Stimulated activated naive CD8-positive, alpha-beta T cell treated with anti-CD3 and anti-CD28 coated beads, Interleukin-15, amount 100 ng/mL, for 72 hours (primary cell): ENCODE results near the gene PTGS1.
A peak's percentile ranks its signal among the peaks of the same experiment; 100 is the strongest.
"Not testable (repeated sequence)": the region's sequence is repeated elsewhere in the genome, so short reads cannot be mapped to it uniquely, and the experiment has no call there.

ENCODE experiments used
- ATAC-seq: fragments of 150-1000 bp; cut with Tn5 transposase; 2 replicates; pipeline ENCODE4 v1.10.0; 2021; ENCODE audit warnings: mild to moderate bottlenecking, moderate library complexity
- DNase-seq, 2 donors: peaks; one replicate each; pipeline ENCODE4 v3.0.0; 2021 to 2022
- H3K27ac Mint-ChIP-seq, 2 donors: one replicate each; pipeline ENCODE4 v1.8.0; 2022; ENCODE audit warnings: mild to moderate bottlenecking in 2 of 2, mixed read lengths in 2 of 2, moderate library complexity in 2 of 2
- H3K27me3 Mint-ChIP-seq: one replicate; pipeline ENCODE4 v1.8.0; 2022; ENCODE audit warnings: mixed read lengths
- H3K4me1 Mint-ChIP-seq: one replicate; pipeline ENCODE4 v1.8.0; 2022; ENCODE audit warnings: mild to moderate bottlenecking, mixed read lengths
- H3K4me3 Mint-ChIP-seq, 2 donors: one replicate each; pipeline ENCODE4 v1.8.0; 2022; ENCODE audit warnings: mild to moderate bottlenecking in 2 of 2, mixed read lengths in 2 of 2, moderate library complexity in 1 of 2
- H3K9me3 Mint-ChIP-seq, 2 donors: one replicate each; pipeline ENCODE4 v1.8.0; 2022; ENCODE audit warnings: mixed read lengths in 2 of 2

Gene PTGS1

DNA sequence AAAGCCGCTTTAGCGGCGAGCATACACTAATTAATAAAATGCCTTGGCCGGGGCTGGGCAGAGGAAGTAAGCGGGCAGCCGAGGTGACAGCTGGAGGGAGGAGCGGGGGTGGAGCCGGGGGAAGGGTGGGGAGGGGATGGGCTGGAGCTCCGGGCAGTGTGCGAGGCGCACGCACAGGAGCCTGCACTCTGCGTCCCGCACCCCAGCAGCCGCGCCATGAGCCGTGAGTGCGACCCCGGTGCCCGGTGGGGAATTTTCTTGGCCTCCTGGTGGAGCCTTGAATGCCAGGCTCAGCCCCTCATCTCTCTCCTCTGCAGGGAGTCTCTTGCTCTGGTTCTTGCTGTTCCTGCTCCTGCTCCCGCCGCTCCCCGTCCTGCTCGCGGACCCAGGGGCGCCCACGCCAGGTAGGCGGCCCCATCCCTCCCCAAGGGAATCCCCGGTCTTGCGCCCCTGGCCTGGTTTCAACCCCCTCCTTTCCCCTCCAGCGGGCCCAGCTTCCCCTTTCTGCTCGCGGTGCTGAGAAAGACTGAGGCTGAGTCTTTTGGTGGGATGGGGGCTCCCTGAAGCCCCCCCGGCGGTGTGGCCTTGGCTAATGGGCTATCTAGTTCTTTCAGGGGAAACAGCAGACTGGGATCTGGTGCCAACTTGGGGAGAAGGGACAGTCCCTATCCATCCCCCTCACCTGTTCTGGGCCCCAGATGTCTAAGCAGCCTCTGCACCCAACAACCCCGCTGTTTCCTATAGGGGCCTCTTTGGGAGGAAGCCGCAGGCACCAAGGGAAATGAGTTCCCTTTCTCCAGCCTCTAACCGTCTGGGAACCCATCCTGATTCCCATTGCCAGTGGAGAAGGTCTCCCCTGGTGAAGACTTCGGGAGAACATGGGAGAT, at the start of gene PTGS1:
Gene PTGS1, plus strand, starts transcription at position 156 of the 887 bp plus-strand sequence. Its CDS starts 61 bp downstream, at position 217.
- Mint-ChIP-seq H3K9me3 (peaks cover 0 to 4% of the 10 kb centered on the region in 2 donors), H3K4me1 (peaks cover 14% of the 10 kb centered on the region), H3K27ac (no peak within 1 kb of the TSS), H3K4me3 (peak within 1 kb of the TSS; percentile 67 to 76), H3K27me3 (peaks cover 51% of the 10 kb centered on the region)
- ATAC-seq, result peak; percentile 73
- no peak for DNase-seq

- H3K4me1 Mint-ChIP-seq, result no peaks in the 10 kb centered on the region
Observed at GRCh38 chr9:122322553-122322952, 48.3 kb upstream of the PTGS1 start.

GRCh38 chr9:122324665-122325064, 46.2 kb upstream of the PTGS1 start:
- H3K4me3 Mint-ChIP-seq, H3K9me3 Mint-ChIP-seq, H3K27me3 Mint-ChIP-seq: not testable (repeated sequence)

More at GRCh38 chr9:122322553-122322952, 48.3 kb upstream of the PTGS1 start:
- Mint-ChIP-seq H3K27me3 (no peaks in the 10 kb centered on the region), H3K9me3 (no peaks in the 10 kb centered on the region), H3K27ac (peak overlapping the region; percentile 72 to 82), H3K4me3 (no peak overlapping the region)
- DNase-seq, result no peak
- no peak for ATAC-seq

GRCh38 chr9:122325124-122325523, 45.7 kb upstream of the PTGS1 start:
- Mint-ChIP-seq H3K27me3 (no peaks in the 10 kb centered on the region), H3K4me1 (no peaks in the 10 kb centered on the region), H3K27ac (no peak overlapping the region), H3K4me3 (no peak overlapping the region), H3K9me3 (no peaks in the 10 kb centered on the region)
- no peak for DNase-seq
- ATAC-seq, result peak; percentile 59

More at GRCh38 chr9:122324665-122325064, 46.2 kb upstream of the PTGS1 start:
- H3K4me1 Mint-ChIP-seq, H3K27ac Mint-ChIP-seq, DNase-seq, ATAC-seq: not testable (repeated sequence)

DNA sequence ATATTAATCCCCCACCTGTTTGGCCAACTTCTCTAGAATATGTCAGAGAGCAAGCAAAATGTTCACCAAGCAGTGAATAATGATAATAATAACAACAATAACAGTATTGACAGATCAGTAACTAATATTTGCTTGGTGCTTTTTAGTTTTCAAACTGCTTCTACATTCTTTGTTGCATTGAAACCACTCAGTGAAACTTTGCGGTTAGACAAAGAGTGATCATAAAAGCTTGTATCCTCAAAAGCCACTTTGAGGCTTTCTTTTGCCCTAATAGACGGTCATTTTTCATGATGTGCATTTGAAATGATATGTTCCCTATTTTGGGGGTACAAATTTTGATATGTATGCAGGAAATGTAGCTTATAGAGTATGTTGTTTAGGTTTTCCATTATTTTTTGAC, 43.6 kb upstream of the PTGS1 start:
- Mint-ChIP-seq H3K4me1 (no peaks in the 10 kb centered on the region), H3K27me3 (no peaks in the 10 kb centered on the region), H3K9me3 (no peaks in the 10 kb centered on the region), H3K4me3 (no peak overlapping the region), H3K27ac (no peak overlapping the region)
- no peak for DNase-seq
- ATAC-seq, result no peak

- no peaks in the 10 kb centered on the region for H3K9me3 Mint-ChIP-seq
- H3K27ac Mint-ChIP-seq, result no peak overlapping the region
- no peaks in the 10 kb centered on the region for H3K4me1 Mint-ChIP-seq
- ATAC-seq (no peak), DNase-seq (no peak)
- no peak overlapping the region for H3K4me3 Mint-ChIP-seq
- H3K27me3 Mint-ChIP-seq, result no peaks in the 10 kb centered on the region
Observed at GRCh38 chr9:122329597-122329996, 41.2 kb upstream of the PTGS1 start.

GRCh38 chr9:122330466-122330865, 40.4 kb upstream of the PTGS1 start:
- not testable (repeated sequence) for H3K4me1 Mint-ChIP-seq, H3K27me3 Mint-ChIP-seq, ATAC-seq, H3K4me3 Mint-ChIP-seq, DNase-seq, H3K27ac Mint-ChIP-seq, H3K9me3 Mint-ChIP-seq

DNA sequence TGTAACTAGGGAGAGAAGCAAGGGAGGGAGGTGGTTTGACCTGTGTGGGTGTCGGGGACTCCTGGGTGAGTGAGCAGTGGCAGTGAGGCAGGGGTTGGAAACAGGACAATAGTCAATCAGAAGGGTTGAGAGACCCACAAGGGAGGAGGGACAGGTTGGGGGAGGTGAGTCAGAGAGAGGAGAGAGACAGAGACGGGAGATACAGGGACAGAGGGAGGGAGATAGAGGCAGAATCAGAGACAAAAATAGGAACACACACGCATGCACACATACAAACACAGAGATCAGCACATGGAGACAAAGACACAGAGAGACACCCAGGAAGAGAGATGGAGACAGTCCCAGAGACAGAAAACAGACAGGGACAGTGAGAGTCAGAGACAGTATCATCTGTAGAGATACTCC, 39.3 kb upstream of the PTGS1 start:
- Mint-ChIP-seq H3K9me3 (no peaks in the 10 kb centered on the region), H3K4me3 (no peak overlapping the region), H3K27ac (peak overlapping the region in 1 of 2 donors; percentile 35), H3K4me1 (no peaks in the 10 kb centered on the region), H3K27me3 (no peaks in the 10 kb centered on the region)
- no peak for DNase-seq
- ATAC-seq, result peak; percentile 31

- Mint-ChIP-seq H3K4me1 (no peaks in the 10 kb centered on the region), H3K27ac (no peak overlapping the region), H3K4me3 (no peak overlapping the region), H3K27me3 (no peaks in the 10 kb centered on the region), H3K9me3 (no peaks in the 10 kb centered on the region)
- ATAC-seq (peak; percentile 35), DNase-seq (no peak)
Observed at GRCh38 chr9:122332083-122332482, 38.7 kb upstream of the PTGS1 start.

- peak overlapping the region in 1 of 2 donors; percentile 24 for H3K27ac Mint-ChIP-seq
- H3K4me1 Mint-ChIP-seq, result no peaks in the 10 kb centered on the region
- no peak overlapping the region for H3K4me3 Mint-ChIP-seq
Observed at GRCh38 chr9:122332644-122333043, 38.2 kb upstream of the PTGS1 start.

DNA sequence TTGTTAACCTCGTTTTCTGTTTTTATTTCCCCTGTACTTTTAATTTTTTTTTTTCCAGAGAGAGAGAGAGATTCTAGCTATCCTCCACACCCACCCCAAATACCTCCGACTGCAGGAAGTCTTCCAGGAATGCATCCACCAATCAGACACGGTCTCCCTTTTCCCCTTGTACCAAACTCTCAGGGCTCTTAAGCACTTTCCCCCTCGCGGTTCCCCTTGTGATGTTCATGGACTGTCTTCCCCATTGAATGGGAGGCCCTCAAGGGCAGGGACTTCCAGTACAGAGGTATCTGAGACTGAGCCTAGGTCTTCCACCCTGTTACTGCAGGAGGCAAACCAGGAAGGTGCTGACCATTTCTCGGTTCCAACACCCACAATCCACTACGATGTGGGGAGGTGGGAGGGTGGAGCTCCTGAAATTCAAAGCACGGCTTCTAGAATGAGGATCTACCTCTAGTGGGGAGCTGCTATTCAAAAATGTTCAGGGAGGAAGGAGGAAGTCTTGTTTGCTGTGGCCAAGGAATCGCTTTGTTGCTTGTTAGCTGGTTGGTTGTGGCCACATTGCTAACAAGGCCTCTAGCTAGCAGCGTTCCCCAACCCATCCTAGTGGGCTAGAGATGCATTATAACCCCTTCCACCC, 37.5 kb upstream of the PTGS1 start:
- Mint-ChIP-seq H3K27ac (no peak overlapping the region), H3K9me3 (no peaks in the 10 kb centered on the region), H3K4me3 (no peak overlapping the region), H3K4me1 (no peaks in the 10 kb centered on the region), H3K27me3 (peaks cover 6% of the 10 kb centered on the region)
- DNase-seq (no peak), ATAC-seq (no peak)

More at GRCh38 chr9:122332644-122333043, 38.2 kb upstream of the PTGS1 start:
- DNase-seq (no peak), ATAC-seq (no peak)
- no peaks in the 10 kb centered on the region for H3K9me3 Mint-ChIP-seq
- no peaks in the 10 kb centered on the region for H3K27me3 Mint-ChIP-seq

DNA sequence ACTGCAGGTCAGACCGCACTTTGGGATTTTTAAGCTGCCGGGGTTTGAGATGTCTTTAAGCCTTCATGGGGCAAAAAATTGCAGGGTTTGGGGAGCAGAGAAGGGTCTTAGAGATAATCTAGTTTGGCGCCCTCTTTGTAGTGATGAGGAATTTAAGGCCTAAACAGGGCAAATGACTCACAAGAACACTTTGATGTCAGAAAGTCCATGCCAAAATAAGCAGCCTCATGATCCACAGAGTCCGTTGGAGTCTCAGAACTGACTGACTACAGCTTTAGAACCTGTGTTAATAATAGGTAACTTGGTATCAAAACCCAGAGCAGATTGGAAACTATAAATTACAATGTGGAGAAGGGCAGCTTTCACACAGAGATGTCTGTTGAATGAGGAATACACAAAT, 35.9 kb upstream of the PTGS1 start:
- H3K9me3 Mint-ChIP-seq, result no peaks in the 10 kb centered on the region
- DNase-seq (no peak), ATAC-seq (no peak)
- no peak overlapping the region for H3K4me3 Mint-ChIP-seq
- no peak overlapping the region for H3K27ac Mint-ChIP-seq
- H3K27me3 Mint-ChIP-seq, result peaks cover 15% of the 10 kb centered on the region
- H3K4me1 Mint-ChIP-seq, result no peaks in the 10 kb centered on the region

- Mint-ChIP-seq H3K4me1 (no peaks in the 10 kb centered on the region), H3K4me3 (no peak overlapping the region), H3K27me3 (peaks cover 15% of the 10 kb centered on the region), H3K9me3 (no peaks in the 10 kb centered on the region), H3K27ac (no peak overlapping the region)
- ATAC-seq (no peak), DNase-seq (no peak)
Observed at GRCh38 chr9:122336189-122336588, 34.6 kb upstream of the PTGS1 start.

DNA sequence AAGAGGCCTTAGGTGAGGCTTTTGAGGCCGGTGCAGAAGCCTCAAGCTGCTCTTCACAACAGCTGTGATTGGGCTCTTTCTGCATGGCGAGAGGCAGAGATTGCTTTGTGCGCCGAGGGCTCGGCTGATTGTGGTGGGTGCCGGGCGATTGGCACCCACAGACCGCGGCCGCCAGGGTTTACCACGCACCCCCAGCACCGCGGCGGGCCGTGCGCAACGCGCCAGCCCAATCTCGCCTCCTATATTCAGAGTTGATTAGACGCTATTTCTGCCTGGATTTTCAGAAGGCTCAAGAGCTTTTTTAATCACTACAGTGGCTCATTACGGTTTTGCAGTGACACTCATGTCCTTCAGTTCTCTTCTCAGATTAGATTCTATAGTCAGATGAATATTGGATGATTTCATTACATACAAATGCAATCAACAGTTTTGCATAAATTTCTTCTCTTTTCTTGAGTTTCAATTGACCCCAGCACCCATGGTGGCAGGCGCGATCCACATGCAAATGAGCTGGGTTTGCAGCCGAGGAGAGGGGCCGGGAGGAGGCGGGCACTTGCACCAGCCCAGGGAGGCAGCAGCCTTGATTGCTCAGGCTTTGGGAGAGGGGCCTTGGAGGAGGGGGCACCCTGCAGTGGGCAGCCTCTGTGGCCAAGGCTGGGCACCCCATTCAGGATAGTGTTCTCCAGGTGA, 33.8 kb upstream of the PTGS1 start:
- H3K9me3 Mint-ChIP-seq, result no peaks in the 10 kb centered on the region
- DNase-seq (no peak), ATAC-seq (no peak)
- no peaks in the 10 kb centered on the region for H3K4me1 Mint-ChIP-seq
- H3K4me3 Mint-ChIP-seq, result no peak overlapping the region
- no peak overlapping the region for H3K27ac Mint-ChIP-seq
- H3K27me3 Mint-ChIP-seq, result peaks cover 15% of the 10 kb centered on the region

DNA sequence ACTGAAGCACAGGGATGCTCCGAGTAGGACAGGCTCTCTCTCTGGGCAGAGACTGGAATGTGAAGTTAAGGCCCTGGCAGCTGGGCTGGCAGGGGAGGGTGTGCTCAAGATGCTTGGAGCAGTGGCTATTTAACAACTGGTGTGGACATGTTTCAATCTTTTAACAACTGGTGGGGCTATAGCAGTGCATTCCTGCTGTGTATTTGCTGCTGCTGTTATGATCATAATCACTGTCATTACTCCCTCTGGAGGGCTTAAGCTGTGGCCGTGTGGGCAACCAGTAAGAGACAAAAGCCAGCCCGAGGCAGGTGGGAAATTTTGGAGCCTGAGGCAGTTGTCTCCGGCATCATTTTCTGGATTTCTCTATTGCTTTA, 33.3 kb upstream of the PTGS1 start:
- Mint-ChIP-seq H3K9me3 (no peaks in the 10 kb centered on the region), H3K27me3 (peaks cover 15% of the 10 kb centered on the region), H3K4me3 (no peak overlapping the region), H3K4me1 (no peaks in the 10 kb centered on the region), H3K27ac (no peak overlapping the region)
- DNase-seq (no peak), ATAC-seq (no peak)

DNA sequence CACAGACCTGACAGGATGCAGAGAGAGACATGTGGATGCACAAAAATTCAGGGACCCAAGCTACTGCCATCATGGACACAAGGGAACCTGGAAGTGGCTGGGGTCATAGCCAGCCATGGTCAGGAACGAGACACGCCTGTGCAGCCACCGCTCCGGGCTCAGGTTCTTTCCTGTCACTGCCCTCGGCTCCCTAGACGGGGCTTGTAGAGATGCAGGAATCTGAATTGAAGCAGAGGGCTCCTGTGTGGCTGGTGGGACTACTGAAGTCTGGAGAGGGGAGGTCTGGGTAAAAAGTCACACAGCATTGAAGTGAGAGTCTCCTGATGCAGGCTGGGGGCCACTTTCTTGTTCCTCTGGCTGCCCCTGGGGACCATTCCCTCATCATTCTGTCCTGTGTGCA, 32.3 kb upstream of the PTGS1 start:
- no peaks in the 10 kb centered on the region for H3K4me1 Mint-ChIP-seq
- H3K27ac Mint-ChIP-seq, result no peak overlapping the region
- peaks cover 15% of the 10 kb centered on the region for H3K27me3 Mint-ChIP-seq
- ATAC-seq, result no peak
- H3K4me3 Mint-ChIP-seq, result no peak overlapping the region
- H3K9me3 Mint-ChIP-seq, result no peaks in the 10 kb centered on the region
- no peak for DNase-seq
